HEK293 (cell line): ENCODE results near the gene FSTL5.

Experiments used
- CTCF ChIA-PET: fragments of 350-600 bp; formaldehyde crosslinking; extraction: SDS; loops from one replicate; lab custom pipeline; 2021; ENCODE audit warnings: antibody characterized with exemption; lab: Yijun Ruan, JAX
- POLR2A ChIA-PET: fragments of 300-600 bp; formaldehyde crosslinking; extraction: SDS; loops from one replicate; lab custom pipeline; 2020; ENCODE audit warnings: antibody characterized with exemption, inconsistent platforms; lab: Yijun Ruan, JAX
- H3K27ac ChIP-seq: fragments of 200-500 bp; sonication (Bioruptor generic); 2 replicates; pipeline ENCODE4 v1.5.1; 2014; ENCODE audit warnings: low read depth, low read length, control low read depth, inconsistent platforms; ENCODE audit errors: extremely low read depth
- H3K36me3 ChIP-seq, 2 experiments: fragments of 200-500 bp in 1 of 2; sonication (Bioruptor generic) in 1 of 2; 1 replicate in 1 of 2; 2 replicates in 1 of 2; pipeline ENCODE4 v1.5.1; 2014 to 2017; ENCODE audit warnings: inconsistent platforms in 2 of 2, low read length in 2 of 2; ENCODE audit not compliant: control insufficient read depth in 2 of 2, insufficient read depth in 1 of 2
- H3K4me1 ChIP-seq: fragments of 200-500 bp; sonication (Bioruptor generic); 2 replicates; pipeline ENCODE4 v1.5.1; 2014; ENCODE audit warnings: mild to moderate bottlenecking, low read length, inconsistent platforms; ENCODE audit not compliant: control insufficient read depth, insufficient read depth
- H3K4me3 ChIP-seq: 2 replicates; pipeline ENCODE4 v1.5.1; 2011; ENCODE audit warnings: low read depth, mild to moderate bottlenecking, control low read depth, low read length, moderate library complexity
- H3K9me3 ChIP-seq: fragments of 200-500 bp; sonication (Bioruptor generic); 2 replicates; pipeline ENCODE4 v1.5.1; 2014; ENCODE audit warnings: low read depth, low read length, inconsistent platforms; ENCODE audit not compliant: control insufficient read depth, insufficient read depth
- MZF1 ChIP-seq: fragments of 450-650 bp; formaldehyde crosslinking; IDR thresholded peaks from 2 replicates; pipeline ENCODE4 v1.5.1; 2017; ENCODE audit warnings: missing biosample characterization, missing genetic modification characterization, borderline replicate concordance
- OSR2 ChIP-seq: fragments of 450-650 bp; formaldehyde crosslinking; IDR thresholded peaks from 2 replicates; pipeline ENCODE4 v1.5.1; 2016; ENCODE audit warnings: missing biosample characterization, missing genetic modification characterization
- OVOL3 ChIP-seq: fragments of 450-650 bp; formaldehyde crosslinking; IDR thresholded peaks from 2 replicates; pipeline ENCODE4 v1.5.1; 2016; ENCODE audit warnings: missing biosample characterization, missing genetic modification characterization
- SP7 ChIP-seq: fragments of 450-650 bp; formaldehyde crosslinking; IDR thresholded peaks from 2 replicates; pipeline ENCODE4 v1.5.1; 2016; ENCODE audit warnings: missing biosample characterization, missing genetic modification characterization
- YY1 ChIP-seq: fragments of 450-650 bp; formaldehyde crosslinking; IDR thresholded peaks from 2 replicates; pipeline ENCODE4 v1.5.1; 2018; ENCODE audit warnings: missing biosample characterization, missing genetic modification characterization
- ZNF169 ChIP-seq: fragments of 450-650 bp; formaldehyde crosslinking; IDR thresholded peaks from 2 replicates; pipeline ENCODE4 v1.5.1; 2016; ENCODE audit warnings: missing biosample characterization, missing genetic modification characterization
- ZNF24 ChIP-seq: fragments of 450-650 bp; formaldehyde crosslinking; IDR thresholded peaks from 2 replicates; pipeline ENCODE4 v1.5.1; 2016; ENCODE audit warnings: missing biosample characterization, missing genetic modification characterization
- ZNF335 ChIP-seq: fragments of 450-650 bp; formaldehyde crosslinking; conservative IDR thresholded peaks from 2 replicates; pipeline ENCODE4 v1.5.1; 2016; ENCODE audit warnings: missing biosample characterization, missing genetic modification characterization
- ZNF416 ChIP-seq: fragments of 450-650 bp; formaldehyde crosslinking; IDR thresholded peaks from 2 replicates; pipeline ENCODE4 v1.5.1; 2016; ENCODE audit warnings: missing biosample characterization, missing genetic modification characterization
- ZNF521 ChIP-seq: fragments of 450-650 bp; formaldehyde crosslinking; IDR thresholded peaks from 2 replicates; pipeline ENCODE4 v1.5.1; 2017; ENCODE audit warnings: missing biosample characterization, mild to moderate bottlenecking, missing genetic modification characterization
- ZNF548 ChIP-seq: fragments of 450-650 bp; formaldehyde crosslinking; IDR thresholded peaks from 2 replicates; pipeline ENCODE4 v1.5.1; 2016; ENCODE audit warnings: missing biosample characterization, missing genetic modification characterization
- ZNF561 ChIP-seq: fragments of 450-650 bp; IDR thresholded peaks from 2 replicates; pipeline ENCODE4 v1.5.1; 2018; ENCODE audit warnings: missing biosample characterization, missing genetic modification characterization, borderline replicate concordance
- TF ChIP-seq, protein P1 (sequence below): fragments of 450-650 bp; formaldehyde crosslinking; conservative IDR thresholded peaks from 2 replicates; pipeline ENCODE4 v1.5.1; 2016; ENCODE audit warnings: low read depth, missing biosample characterization, missing genetic modification characterization
- TF ChIP-seq, protein P2 (sequence below): fragments of 450-650 bp; formaldehyde crosslinking; IDR thresholded peaks from 2 replicates; pipeline ENCODE4 v1.5.1; 2016; ENCODE audit warnings: missing biosample characterization, missing genetic modification characterization
- TF ChIP-seq, protein P3 (sequence below): fragments of 450-650 bp; formaldehyde crosslinking; IDR thresholded peaks from 2 replicates; pipeline ENCODE4 v1.5.1; 2016; ENCODE audit warnings: missing biosample characterization, missing genetic modification characterization, borderline replicate concordance
- TF ChIP-seq, protein P4 (sequence below): fragments of 450-650 bp; IDR thresholded peaks from 2 replicates; pipeline ENCODE4 v1.5.1; 2018; ENCODE audit warnings: missing biosample characterization, missing genetic modification characterization
- TF ChIP-seq, protein P5 (sequence below): fragments of 450-650 bp; formaldehyde crosslinking; IDR thresholded peaks from 2 replicates; pipeline ENCODE4 v1.5.1; 2016; ENCODE audit warnings: missing biosample characterization, missing genetic modification characterization
- TF ChIP-seq, protein P6 (sequence below): sonication (generic); formaldehyde crosslinking; IDR thresholded peaks from 2 replicates; pipeline ENCODE4 v1.8.1; 2022; ENCODE audit warnings: mild to moderate bottlenecking, moderate library complexity, missing genetic modification reagents
- TF ChIP-seq, protein P7 (sequence below): fragments of 450-650 bp; formaldehyde crosslinking; IDR thresholded peaks from 2 replicates; pipeline ENCODE4 v1.5.1; 2016; ENCODE audit warnings: missing biosample characterization, missing genetic modification characterization

The FSTL5 gene

DNA sequence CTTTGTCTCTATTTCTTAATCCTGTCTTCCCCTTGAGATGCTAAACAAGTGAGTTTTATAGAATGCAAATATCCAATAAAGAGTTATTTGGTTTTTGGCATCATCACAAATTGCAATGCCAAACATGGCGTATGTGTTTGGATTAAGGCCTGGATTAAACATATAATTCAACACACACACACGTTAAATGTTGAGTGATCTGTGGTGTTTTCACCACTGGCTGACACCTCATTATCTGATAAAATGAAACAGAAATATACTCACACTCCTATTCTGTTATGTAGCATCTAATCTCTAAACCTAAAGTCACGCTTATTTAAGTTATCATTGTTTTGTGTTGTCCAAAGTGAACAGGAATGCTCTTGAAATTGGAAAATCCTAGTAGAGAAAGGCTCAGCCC is 506.2 kb downstream of the FSTL5 start (continued):
- TF ChIP-seq, protein P1, sequence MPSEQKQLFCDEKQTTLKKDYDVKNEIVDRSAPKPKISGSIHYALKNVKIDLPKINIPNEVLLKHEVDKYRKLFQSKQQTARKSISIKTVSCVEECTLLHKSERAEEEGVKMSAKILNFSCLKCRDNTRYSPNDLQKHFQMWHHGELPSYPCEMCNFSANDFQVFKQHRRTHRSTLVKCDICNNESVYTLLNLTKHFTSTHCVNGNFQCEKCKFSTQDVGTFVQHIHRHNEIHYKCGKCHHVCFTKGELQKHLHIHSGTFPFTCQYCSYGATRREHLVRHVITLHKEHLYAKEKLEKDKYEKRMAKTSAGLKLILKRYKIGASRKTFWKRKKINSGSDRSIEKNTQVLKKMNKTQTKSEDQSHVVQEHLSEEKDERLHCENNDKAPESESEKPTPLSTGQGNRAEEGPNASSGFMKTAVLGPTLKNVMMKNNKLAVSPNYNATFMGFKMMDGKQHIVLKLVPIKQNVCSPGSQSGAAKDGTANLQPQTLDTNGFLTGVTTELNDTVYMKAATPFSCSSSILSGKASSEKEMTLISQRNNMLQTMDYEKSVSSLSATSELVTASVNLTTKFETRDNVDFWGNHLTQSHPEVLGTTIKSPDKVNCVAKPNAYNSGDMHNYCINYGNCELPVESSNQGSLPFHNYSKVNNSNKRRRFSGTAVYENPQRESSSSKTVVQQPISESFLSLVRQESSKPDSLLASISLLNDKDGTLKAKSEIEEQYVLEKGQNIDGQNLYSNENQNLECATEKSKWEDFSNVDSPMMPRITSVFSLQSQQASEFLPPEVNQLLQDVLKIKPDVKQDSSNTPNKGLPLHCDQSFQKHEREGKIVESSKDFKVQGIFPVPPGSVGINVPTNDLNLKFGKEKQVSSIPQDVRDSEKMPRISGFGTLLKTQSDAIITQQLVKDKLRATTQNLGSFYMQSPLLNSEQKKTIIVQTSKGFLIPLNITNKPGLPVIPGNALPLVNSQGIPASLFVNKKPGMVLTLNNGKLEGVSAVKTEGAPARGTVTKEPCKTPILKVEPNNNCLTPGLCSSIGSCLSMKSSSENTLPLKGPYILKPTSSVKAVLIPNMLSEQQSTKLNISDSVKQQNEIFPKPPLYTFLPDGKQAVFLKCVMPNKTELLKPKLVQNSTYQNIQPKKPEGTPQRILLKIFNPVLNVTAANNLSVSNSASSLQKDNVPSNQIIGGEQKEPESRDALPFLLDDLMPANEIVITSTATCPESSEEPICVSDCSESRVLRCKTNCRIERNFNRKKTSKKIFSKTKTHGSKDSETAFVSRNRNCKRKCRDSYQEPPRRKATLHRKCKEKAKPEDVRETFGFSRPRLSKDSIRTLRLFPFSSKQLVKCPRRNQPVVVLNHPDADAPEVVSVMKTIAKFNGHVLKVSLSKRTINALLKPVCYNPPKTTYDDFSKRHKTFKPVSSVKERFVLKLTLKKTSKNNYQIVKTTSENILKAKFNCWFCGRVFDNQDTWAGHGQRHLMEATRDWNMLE (tag by site-specific recombination), result no peak

DNA sequence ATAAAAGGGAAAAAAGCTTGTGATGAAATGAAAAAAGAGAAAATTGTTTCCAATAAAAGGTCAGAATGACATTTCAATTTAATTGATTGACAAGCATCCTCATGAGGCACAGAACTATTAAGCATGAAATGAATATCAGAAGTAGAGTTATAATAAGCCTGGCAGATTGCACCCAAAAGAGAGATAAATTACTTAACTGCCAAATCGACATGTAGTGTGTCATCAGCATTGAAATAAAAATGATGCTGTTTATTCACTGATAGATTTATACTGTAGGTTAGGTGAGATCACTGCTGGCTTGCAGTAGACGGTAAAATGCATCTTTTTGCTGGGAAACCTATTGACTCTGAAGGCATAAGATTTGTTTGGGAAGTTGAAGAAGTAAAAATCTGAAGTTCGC is 507.2 kb downstream of the FSTL5 start:
- POLR2A ChIA-PET, result no interaction called here
- Histone ChIP-seq H3K4me3 (no peak overlapping the region), H3K27ac (no peak overlapping the region), H3K36me3 (no peaks in the 10 kb centered on the region), H3K4me1 (no peaks in the 10 kb centered on the region), H3K9me3 (no peaks in the 10 kb centered on the region)
- CTCF ChIA-PET, result no interaction called here
- TF ChIP-seq, protein P2, sequence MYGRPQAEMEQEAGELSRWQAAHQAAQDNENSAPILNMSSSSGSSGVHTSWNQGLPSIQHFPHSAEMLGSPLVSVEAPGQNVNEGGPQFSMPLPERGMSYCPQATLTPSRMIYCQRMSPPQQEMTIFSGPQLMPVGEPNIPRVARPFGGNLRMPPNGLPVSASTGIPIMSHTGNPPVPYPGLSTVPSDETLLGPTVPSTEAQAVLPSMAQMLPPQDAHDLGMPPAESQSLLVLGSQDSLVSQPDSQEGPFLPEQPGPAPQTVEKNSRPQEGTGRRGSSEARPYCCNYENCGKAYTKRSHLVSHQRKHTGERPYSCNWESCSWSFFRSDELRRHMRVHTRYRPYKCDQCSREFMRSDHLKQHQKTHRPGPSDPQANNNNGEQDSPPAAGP (tag by site-specific recombination), result no peak
- TF ChIP-seq YY1 (tag by site-specific recombination) (no peak), ZNF335 (tag by site-specific recombination) (no peak), OSR2 (tag by site-specific recombination) (no peak), ZNF548 (tag by site-specific recombination) (no peak), ZNF521 (tag by site-specific recombination) (no peak), MZF1 (tag by site-specific recombination) (no peak), ZNF561 (tag by site-specific recombination) (no peak), ZNF169 (tag by site-specific recombination) (no peak), SP7 (tag by site-specific recombination) (no peak)
- TF ChIP-seq, protein P3, sequence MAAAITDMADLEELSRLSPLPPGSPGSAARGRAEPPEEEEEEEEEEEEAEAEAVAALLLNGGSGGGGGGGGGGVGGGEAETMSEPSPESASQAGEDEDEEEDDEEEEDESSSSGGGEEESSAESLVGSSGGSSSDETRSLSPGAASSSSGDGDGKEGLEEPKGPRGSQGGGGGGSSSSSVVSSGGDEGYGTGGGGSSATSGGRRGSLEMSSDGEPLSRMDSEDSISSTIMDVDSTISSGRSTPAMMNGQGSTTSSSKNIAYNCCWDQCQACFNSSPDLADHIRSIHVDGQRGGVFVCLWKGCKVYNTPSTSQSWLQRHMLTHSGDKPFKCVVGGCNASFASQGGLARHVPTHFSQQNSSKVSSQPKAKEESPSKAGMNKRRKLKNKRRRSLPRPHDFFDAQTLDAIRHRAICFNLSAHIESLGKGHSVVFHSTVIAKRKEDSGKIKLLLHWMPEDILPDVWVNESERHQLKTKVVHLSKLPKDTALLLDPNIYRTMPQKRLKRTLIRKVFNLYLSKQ (tag by site-specific recombination), result no peak
- TF ChIP-seq, protein P4, sequence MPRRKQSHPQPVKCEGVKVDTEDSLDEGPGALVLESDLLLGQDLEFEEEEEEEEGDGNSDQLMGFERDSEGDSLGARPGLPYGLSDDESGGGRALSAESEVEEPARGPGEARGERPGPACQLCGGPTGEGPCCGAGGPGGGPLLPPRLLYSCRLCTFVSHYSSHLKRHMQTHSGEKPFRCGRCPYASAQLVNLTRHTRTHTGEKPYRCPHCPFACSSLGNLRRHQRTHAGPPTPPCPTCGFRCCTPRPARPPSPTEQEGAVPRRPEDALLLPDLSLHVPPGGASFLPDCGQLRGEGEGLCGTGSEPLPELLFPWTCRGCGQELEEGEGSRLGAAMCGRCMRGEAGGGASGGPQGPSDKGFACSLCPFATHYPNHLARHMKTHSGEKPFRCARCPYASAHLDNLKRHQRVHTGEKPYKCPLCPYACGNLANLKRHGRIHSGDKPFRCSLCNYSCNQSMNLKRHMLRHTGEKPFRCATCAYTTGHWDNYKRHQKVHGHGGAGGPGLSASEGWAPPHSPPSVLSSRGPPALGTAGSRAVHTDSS, result no peak

DNA sequence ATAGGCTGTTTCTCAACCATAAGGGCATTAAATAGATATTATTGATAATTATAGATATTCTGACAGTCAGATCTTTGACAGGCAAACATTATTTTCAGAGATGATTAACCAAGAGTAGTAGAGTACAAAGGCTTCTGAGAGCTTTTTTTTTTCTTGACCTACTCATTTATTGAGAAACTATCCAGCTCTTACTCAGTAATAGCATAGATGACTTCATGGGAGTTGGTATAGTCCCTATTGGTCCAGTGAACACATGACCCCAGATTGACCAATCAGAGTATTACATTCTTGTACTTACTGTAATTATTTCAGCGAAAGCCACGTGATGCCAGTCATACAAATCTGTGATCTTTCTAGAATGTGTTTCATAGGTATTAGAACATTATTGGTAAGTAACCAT is 508.7 kb downstream of the FSTL5 start:
- H3K9me3 ChIP-seq, result no peaks in the 10 kb centered on the region
- no peaks in the 10 kb centered on the region for H3K4me1 ChIP-seq
- H3K4me3 ChIP-seq, result no peak overlapping the region
- ChIA-PET CTCF (no interaction called here), POLR2A (no interaction called here)
- H3K27ac ChIP-seq, result no peak overlapping the region
- no peaks in the 10 kb centered on the region for H3K36me3 ChIP-seq
- TF ChIP-seq, protein P5, sequence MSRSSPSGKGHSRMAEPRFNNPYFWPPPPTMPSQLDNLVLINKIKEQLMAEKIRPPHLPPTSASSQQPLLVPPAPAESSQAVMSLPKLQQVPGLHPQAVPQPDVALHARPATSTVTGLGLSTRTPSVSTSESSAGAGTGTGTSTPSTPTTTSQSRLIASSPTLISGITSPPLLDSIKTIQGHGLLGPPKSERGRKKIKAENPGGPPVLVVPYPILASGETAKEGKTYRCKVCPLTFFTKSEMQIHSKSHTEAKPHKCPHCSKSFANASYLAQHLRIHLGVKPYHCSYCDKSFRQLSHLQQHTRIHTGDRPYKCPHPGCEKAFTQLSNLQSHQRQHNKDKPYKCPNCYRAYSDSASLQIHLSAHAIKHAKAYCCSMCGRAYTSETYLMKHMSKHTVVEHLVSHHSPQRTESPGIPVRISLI (tag by site-specific recombination), result no peak
- TF ChIP-seq, protein P6, sequence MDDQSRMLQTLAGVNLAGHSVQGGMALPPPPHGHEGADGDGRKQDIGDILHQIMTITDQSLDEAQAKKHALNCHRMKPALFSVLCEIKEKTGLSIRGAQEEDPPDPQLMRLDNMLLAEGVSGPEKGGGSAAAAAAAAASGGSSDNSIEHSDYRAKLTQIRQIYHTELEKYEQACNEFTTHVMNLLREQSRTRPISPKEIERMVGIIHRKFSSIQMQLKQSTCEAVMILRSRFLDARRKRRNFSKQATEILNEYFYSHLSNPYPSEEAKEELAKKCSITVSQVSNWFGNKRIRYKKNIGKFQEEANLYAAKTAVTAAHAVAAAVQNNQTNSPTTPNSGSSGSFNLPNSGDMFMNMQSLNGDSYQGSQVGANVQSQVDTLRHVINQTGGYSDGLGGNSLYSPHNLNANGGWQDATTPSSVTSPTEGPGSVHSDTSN, result no peak
- TF ChIP-seq ZNF24 (tag by site-specific recombination) (no peak), ZNF416 (no peak), OVOL3 (no peak), ZNF335 (tag by site-specific recombination) (no peak)
- TF ChIP-seq, protein P7, sequence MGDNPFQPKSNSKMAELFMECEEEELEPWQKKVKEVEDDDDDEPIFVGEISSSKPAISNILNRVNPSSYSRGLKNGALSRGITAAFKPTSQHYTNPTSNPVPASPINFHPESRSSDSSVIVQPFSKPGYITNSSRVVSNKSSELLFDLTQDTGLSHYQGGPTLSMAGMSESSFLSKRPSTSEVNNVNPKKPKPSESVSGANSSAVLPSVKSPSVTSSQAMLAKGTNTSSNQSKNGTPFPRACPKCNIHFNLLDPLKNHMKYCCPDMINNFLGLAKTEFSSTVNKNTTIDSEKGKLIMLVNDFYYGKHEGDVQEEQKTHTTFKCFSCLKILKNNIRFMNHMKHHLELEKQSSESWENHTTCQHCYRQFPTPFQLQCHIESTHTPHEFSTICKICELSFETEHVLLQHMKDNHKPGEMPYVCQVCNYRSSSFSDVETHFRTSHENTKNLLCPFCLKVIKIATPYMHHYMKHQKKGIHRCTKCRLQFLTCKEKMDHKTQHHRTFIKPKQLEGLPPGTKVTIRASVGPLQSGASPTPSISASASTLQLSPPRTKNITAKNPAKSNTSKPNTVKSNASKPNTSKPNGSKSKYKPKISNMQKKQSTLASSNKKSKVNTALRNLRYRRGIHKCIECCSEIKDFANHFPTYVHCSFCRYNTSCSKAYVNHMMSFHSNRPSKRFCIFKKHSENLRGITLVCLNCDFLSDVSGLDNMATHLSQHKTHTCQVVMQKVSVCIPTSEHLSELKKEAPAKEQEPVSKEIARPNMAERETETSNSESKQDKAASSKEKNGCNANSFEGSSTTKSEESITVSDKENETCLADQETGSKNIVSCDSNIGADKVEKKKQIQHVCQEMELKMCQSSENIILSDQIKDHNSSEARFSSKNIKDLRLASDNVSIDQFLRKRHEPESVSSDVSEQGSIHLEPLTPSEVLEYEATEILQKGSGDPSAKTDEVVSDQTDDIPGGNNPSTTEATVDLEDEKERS (tag by site-specific recombination), result no peak
